ENCODE measurements around the gene AMPD3. TPM values are rescaled to one million over a fixed set of nuclear protein-coding genes. Genes with fewer than 3 reads are reported as not detected.

Gene AMPD3
- polyA plus RNA-seq, 1 of the 3 experiments (the other 2 are of a cell fraction), result 1.7 TPM

DNA sequence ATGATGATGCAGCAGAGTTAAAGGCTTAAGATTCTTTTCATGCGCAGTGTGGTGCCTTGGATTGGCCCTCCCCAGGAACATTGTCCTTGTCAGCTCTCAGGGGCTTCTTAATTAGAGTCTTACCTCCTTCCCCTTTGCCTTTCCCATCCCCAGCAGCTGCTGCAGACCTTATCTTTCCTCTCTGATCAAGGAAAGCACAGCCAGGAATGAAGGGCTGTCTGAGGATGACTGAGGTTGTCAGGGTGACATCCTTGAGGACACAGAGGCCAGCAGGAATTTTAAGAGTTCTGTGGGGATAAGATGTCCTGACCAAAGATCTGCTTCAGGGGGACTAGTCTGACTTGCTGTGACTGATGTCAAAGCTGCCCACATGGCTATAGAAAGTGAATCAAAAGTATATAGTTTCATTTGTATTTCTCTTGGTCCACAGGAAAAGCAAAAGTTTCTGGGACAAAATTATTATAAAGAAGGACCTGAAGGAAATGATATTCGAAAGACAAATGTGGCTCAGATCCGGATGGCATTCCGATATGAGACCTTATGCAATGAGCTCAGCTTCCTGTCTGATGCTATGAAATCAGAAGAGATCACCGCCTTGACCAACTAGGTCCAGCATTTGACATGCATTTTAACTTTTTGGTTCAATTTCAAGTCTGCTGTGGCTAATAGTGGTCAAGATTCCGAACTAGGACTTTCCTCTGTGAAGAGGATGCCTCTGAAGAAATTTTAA lies 50.4 kb downstream of the AMPD3 start (continued):
- TF ChIP-seq, protein P1, sequence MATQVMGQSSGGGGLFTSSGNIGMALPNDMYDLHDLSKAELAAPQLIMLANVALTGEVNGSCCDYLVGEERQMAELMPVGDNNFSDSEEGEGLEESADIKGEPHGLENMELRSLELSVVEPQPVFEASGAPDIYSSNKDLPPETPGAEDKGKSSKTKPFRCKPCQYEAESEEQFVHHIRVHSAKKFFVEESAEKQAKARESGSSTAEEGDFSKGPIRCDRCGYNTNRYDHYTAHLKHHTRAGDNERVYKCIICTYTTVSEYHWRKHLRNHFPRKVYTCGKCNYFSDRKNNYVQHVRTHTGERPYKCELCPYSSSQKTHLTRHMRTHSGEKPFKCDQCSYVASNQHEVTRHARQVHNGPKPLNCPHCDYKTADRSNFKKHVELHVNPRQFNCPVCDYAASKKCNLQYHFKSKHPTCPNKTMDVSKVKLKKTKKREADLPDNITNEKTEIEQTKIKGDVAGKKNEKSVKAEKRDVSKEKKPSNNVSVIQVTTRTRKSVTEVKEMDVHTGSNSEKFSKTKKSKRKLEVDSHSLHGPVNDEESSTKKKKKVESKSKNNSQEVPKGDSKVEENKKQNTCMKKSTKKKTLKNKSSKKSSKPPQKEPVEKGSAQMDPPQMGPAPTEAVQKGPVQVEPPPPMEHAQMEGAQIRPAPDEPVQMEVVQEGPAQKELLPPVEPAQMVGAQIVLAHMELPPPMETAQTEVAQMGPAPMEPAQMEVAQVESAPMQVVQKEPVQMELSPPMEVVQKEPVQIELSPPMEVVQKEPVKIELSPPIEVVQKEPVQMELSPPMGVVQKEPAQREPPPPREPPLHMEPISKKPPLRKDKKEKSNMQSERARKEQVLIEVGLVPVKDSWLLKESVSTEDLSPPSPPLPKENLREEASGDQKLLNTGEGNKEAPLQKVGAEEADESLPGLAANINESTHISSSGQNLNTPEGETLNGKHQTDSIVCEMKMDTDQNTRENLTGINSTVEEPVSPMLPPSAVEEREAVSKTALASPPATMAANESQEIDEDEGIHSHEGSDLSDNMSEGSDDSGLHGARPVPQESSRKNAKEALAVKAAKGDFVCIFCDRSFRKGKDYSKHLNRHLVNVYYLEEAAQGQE (IDR thresholded peaks at IDR 0.05; ENCODE audit: low read depth, low read length), result no peak
- TF ChIP-seq, protein P2, sequence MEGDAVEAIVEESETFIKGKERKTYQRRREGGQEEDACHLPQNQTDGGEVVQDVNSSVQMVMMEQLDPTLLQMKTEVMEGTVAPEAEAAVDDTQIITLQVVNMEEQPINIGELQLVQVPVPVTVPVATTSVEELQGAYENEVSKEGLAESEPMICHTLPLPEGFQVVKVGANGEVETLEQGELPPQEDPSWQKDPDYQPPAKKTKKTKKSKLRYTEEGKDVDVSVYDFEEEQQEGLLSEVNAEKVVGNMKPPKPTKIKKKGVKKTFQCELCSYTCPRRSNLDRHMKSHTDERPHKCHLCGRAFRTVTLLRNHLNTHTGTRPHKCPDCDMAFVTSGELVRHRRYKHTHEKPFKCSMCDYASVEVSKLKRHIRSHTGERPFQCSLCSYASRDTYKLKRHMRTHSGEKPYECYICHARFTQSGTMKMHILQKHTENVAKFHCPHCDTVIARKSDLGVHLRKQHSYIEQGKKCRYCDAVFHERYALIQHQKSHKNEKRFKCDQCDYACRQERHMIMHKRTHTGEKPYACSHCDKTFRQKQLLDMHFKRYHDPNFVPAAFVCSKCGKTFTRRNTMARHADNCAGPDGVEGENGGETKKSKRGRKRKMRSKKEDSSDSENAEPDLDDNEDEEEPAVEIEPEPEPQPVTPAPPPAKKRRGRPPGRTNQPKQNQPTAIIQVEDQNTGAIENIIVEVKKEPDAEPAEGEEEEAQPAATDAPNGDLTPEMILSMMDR (IDR thresholded peaks at IDR 0.05), result no peak
- TF ChIP-seq TAF1 (IDR thresholded peaks at IDR 0.05; ENCODE audit: borderline replicate concordance, low read depth, low read length) (no peak), FOSL2 (IDR thresholded peaks at IDR 0.05; ENCODE audit: borderline replicate concordance, low read depth) (no peak), RCOR1 (IDR thresholded peaks at IDR 0.05; ENCODE audit: low read length) (no peak)

DNA sequence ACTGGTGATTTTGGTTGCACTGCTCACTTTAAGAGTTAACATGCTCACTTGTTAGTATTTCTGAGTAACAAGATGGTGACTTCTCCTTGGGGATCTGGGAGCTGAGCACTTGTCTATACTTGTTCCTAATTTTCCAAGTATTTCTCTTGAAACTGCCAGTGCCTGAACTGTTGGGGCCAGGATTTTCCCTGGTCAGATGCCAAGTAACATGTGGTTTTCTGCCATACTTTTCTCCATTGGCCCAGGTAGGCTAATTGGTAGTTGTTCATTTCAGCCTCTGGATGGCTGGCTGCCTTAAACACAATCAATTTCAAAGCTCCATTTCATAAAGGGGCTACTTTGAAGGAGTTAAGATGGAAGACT lies 50.9 kb downstream of the AMPD3 start:
- no peak overlapping the region for H3K4me3 ChIP-seq (ENCODE audit: low read depth in 2 of 2, low read length in 1 of 2)
- ChIA-PET POLR2A (no interaction called here), CTCF (interaction anchor here (0.8 kb wide), 1 partner anchor 8 kb away, joined by 4 read pairs; no protein-coding TSS in a partner anchor)
- no peaks in the 10 kb centered on the region for H3K4me1 ChIP-seq (ENCODE audit: control insufficient read depth in 1 of 2, insufficient read depth in 2 of 2, low read depth in 1 of 2, low read length in 1 of 2)
- H3K9me3 ChIP-seq, result no peaks in the 10 kb centered on the region
- H3K79me2 ChIP-seq (ENCODE audit: insufficient read depth), result no peaks in the 10 kb centered on the region
- H3K27me3 ChIP-seq (ENCODE audit: insufficient read depth), result no peaks in the 10 kb centered on the region
- no peak overlapping the region for H3K4me2 ChIP-seq
- no peaks in the 10 kb centered on the region for H4K20me1 ChIP-seq (ENCODE audit: insufficient read depth)
- no peak overlapping the region for H3K27ac ChIP-seq (ENCODE audit: low read depth in 2 of 2, low read length in 1 of 2)
- H3F3A ChIP-seq (replicated peaks; ENCODE audit: insufficient read depth), result no peaks in the 10 kb centered on the region
- no peak overlapping the region for H3K9ac ChIP-seq
- no peak for DNase-seq
- no peak overlapping the region for H2AFZ ChIP-seq (ENCODE audit: low read depth)
- H3K9me2 ChIP-seq, result no peaks in the 10 kb centered on the region
- no peak for TF ChIP-seq MEF2A (IDR thresholded peaks at IDR 0.05; ENCODE audit: borderline replicate concordance, low read depth)
- TF ChIP-seq, protein P3, sequence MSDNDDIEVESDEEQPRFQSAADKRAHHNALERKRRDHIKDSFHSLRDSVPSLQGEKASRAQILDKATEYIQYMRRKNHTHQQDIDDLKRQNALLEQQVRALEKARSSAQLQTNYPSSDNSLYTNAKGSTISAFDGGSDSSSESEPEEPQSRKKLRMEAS (IDR thresholded peaks at IDR 0.05; ENCODE audit: low read depth), result no peak
- no peak for TF ChIP-seq MXI1 (IDR thresholded peaks at IDR 0.05; ENCODE audit: low read depth, low read length)
- no peak for TF ChIP-seq EZH2phosphoT487 (IDR thresholded peaks at IDR 0.05; ENCODE audit: borderline replicate concordance, low read depth)
- H3K36me3 ChIP-seq (replicated peaks in 1 of 2; ENCODE audit: control insufficient read depth in 1 of 2, insufficient read depth in 2 of 2, low read length in 1 of 2), result peaks cover 0 to 2% of the 10 kb centered on the region in 2 experiments
